HEK293T (cell line): ENCODE measurements around the gene PIAS4.
"Not testable (repeated sequence)": the region's sequence is repeated elsewhere in the genome, so short reads cannot be mapped to it uniquely, and the experiment has no call there.

Experiments
- CTCF ChIA-PET: fragments of 350-600 bp; formaldehyde crosslinking; extraction: SDS; loops from one replicate; lab custom pipeline; 2021; ENCODE audit warnings: antibody characterized with exemption, inconsistent platforms; lab: Yijun Ruan, JAX
- POLR2A ChIA-PET: fragments of 350-600 bp; formaldehyde crosslinking; extraction: SDS; loops from one replicate; lab custom pipeline; 2020; ENCODE audit warnings: antibody characterized with exemption, inconsistent platforms; lab: Yijun Ruan, JAX
- DNase-seq: peaks from one replicate; pipeline ENCODE4 v3.0.0; 2012; ENCODE audit warnings: mixed read lengths; ENCODE audit errors: extremely low spot score
- ARNT ChIP-seq: fragments of 450-650 bp; IDR thresholded peaks from 2 replicates; pipeline ENCODE4 v1.6.1; 2017; ENCODE audit warnings: mild to moderate bottlenecking
- BHLHE40 ChIP-seq: fragments of 450-650 bp; IDR thresholded peaks from 2 replicates; pipeline ENCODE4 v1.6.1; 2016; ENCODE audit warnings: mild to moderate bottlenecking, moderate library complexity, borderline replicate concordance
- CTBP1 ChIP-seq: fragments of 450-650 bp; IDR thresholded peaks from 2 replicates; pipeline ENCODE4 v1.6.1; 2016; ENCODE audit warnings: borderline replicate concordance
- ELF4 ChIP-seq: fragments of 450-650 bp; IDR thresholded peaks from 2 replicates; pipeline ENCODE4 v1.6.1; 2017; ENCODE audit warnings: antibody characterized with exemption
- FOXA1 ChIP-seq: fragments of 450-650 bp; IDR thresholded peaks from 2 replicates; pipeline ENCODE4 v1.6.1; 2016; ENCODE audit warnings: mild to moderate bottlenecking
- FOXK2 ChIP-seq: fragments of 450-650 bp; IDR thresholded peaks from 2 replicates; pipeline ENCODE4 v1.6.1; 2016; ENCODE audit warnings: mild to moderate bottlenecking
- FOXM1 ChIP-seq: fragments of 450-650 bp; IDR thresholded peaks from 2 replicates; pipeline ENCODE4 v1.6.1; 2017; ENCODE audit warnings: mild to moderate bottlenecking, borderline replicate concordance
- HDGF ChIP-seq: fragments of 450-650 bp; IDR thresholded peaks from 2 replicates; pipeline ENCODE4 v1.6.1; 2017; ENCODE audit warnings: antibody characterized with exemption, borderline replicate concordance
- L3MBTL2 ChIP-seq: fragments of 450-650 bp; conservative IDR thresholded peaks from 2 replicates; pipeline ENCODE4 v1.6.1; 2016; ENCODE audit warnings: mild to moderate bottlenecking
- LEF1 ChIP-seq: fragments of 450-650 bp; IDR thresholded peaks from 2 replicates; pipeline ENCODE4 v1.6.1; 2017; ENCODE audit warnings: mild to moderate bottlenecking, borderline replicate concordance
- NFRKB ChIP-seq: fragments of 450-650 bp; IDR thresholded peaks from 2 replicates; pipeline ENCODE4 v1.6.1; 2016; ENCODE audit warnings: mild to moderate bottlenecking, moderate library complexity
- SP1 ChIP-seq: fragments of 450-650 bp; IDR thresholded peaks from 2 replicates; pipeline ENCODE4 v1.6.1; 2017
- SUZ12 ChIP-seq: fragments of 450-650 bp; IDR thresholded peaks from 2 replicates; pipeline ENCODE4 v1.6.1; 2016; ENCODE audit warnings: mild to moderate bottlenecking
- TARDBP ChIP-seq: fragments of 450-650 bp; IDR thresholded peaks from 2 replicates; pipeline ENCODE4 v1.6.1; 2016
- ZNF384 ChIP-seq: fragments of 450-650 bp; IDR thresholded peaks from 2 replicates; pipeline ENCODE4 v1.6.1; 2016
- TF ChIP-seq, protein P1 (sequence below): fragments of 450-650 bp; IDR thresholded peaks from 2 replicates; pipeline ENCODE4 v1.6.1; 2016

Gene PIAS4

DNA sequence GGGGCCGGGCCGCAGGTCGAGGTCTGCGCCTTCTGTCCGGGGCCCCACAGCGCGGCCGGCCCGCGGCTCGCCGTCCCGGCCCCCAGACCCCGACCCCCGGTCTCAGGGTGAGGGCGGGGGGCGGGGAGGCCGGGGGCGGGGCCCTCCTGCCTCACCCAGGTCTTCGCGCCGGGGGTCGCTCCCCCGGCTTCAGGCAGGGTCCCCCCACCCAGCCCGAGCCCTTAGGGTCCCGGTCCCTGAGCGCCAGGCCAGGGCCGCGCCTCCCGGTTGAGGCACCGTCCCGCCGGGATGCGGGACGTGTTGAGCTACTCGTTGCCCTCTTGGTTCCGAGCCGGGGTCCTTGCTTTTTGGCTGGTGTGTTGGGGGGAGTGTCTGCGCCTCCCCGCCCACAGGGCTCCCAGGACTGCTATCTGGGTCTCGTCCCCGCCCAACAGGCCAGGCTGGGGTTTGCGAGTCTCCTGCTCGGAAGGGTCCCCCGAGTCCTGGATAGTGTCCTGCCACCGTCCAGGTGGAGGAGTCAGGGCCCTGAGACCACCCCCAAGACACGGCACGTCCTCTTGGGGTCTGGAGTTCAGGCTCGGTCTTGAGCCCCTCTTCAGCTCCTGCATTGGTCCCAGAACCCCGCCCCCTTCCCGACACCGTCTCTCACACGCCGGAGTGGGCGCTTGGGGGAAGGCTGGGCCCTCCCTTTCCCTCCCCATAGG lies 452 bp downstream of the PIAS4 start:
- CTCF ChIA-PET = no interaction called here
- no peak for TF ChIP-seq ZNF384
- TF ChIP-seq TARDBP = no peak
- no peak for TF ChIP-seq FOXK2
- no peak for TF ChIP-seq CTBP1
- TF ChIP-seq LEF1 = no peak
- no peak for TF ChIP-seq BHLHE40
- no peak for TF ChIP-seq ARNT
- TF ChIP-seq SUZ12 = no peak
- no peak for TF ChIP-seq HDGF
- TF ChIP-seq FOXA1 = no peak
- TF ChIP-seq ELF4 = no peak
- no peak for DNase-seq
- POLR2A ChIA-PET = interaction anchor here (1.2 to 3.5 kb wide), 7 partner anchors 10 to 246 kb away, joined by 4 to 13 read pairs (median 10); partner anchors contain the start of genes APBA3, EEF2 and MRPL54

DNA sequence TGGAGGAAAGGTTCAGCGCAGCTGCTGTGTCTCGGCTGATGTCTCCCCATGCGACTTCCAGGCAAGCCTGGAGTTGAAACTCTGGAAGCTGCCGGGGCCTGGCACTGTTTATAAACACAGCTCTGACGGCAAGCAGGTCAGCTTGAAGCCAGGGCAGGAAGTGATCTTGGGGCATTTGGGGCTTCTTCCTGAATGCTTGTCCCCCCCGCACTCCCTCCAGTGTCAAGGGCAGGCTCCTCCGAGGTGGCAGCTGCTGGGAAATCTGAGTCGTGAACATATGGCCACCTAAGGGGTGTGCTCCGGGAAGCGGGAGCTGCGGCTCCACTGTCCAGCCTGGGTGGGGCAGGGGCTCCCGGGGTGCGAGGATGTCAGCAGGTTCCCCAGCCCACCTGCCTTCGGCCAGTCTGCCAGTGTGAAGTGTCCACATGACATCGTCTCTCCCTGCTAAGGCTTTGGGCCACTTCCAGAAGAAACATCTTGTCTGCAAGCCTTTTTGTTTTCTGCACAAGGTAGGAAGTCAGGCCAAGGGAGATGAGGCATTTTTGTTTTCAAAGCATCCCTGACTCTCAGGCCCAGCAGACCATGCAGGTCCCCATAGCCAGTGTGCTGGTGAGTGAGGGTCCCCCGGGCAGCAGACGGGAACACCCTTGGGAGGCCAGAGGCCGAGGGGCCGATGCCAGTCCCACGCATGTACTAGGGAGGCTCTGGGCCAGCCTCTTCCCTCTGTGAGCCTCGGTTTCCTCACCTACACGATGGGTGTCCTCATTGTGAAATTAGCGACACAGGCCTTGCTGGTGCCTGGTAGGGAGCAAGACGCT lies 2.7 kb downstream of the PIAS4 start:
- TF ChIP-seq FOXM1 = no peak
- no peak for TF ChIP-seq ELF4
- TF ChIP-seq, protein P1, sequence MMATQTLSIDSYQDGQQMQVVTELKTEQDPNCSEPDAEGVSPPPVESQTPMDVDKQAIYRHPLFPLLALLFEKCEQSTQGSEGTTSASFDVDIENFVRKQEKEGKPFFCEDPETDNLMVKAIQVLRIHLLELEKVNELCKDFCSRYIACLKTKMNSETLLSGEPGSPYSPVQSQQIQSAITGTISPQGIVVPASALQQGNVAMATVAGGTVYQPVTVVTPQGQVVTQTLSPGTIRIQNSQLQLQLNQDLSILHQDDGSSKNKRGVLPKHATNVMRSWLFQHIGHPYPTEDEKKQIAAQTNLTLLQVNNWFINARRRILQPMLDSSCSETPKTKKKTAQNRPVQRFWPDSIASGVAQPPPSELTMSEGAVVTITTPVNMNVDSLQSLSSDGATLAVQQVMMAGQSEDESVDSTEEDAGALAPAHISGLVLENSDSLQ = no peak
- no peak for TF ChIP-seq SP1
- TF ChIP-seq TARDBP = no peak
- TF ChIP-seq LEF1 = no peak
- no peak for TF ChIP-seq CTBP1
- no peak for TF ChIP-seq ZNF384
- TF ChIP-seq ARNT = no peak
- TF ChIP-seq BHLHE40 = no peak
- no peak for TF ChIP-seq FOXK2
- TF ChIP-seq NFRKB = no peak
- TF ChIP-seq L3MBTL2 = no peak
- TF ChIP-seq HDGF = no peak
- TF ChIP-seq SUZ12 = no peak
- no peak for TF ChIP-seq FOXA1
- ChIA-PET POLR2A (interaction anchor here (3.5 kb wide), 1 partner anchor 25 kb away, joined by 13 read pairs; the partner anchor contains the start of gene EEF2), CTCF (no interaction called here)
- no peak for DNase-seq

DNA sequence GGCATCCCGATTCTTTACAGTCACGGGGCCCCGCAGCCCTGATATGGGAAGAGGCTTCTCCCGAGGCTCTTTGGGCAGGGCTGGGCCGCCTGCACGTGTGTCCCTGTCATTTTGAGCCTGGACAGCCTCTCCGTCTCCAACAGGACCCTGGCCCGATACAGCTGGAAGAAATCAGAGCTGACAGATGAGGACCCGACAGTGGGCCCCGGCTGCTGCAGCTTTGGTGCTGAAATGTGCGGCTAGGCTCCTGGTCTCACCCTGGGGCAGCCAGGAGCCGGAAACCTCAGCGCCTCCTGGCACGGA lies 3.2 kb downstream of the PIAS4 start:
- no peak for TF ChIP-seq FOXK2
- no peak for TF ChIP-seq FOXA1
- no peak for TF ChIP-seq SUZ12
- ChIA-PET CTCF (no interaction called here), POLR2A (no interaction called here)
- DNase-seq = no peak

DNA sequence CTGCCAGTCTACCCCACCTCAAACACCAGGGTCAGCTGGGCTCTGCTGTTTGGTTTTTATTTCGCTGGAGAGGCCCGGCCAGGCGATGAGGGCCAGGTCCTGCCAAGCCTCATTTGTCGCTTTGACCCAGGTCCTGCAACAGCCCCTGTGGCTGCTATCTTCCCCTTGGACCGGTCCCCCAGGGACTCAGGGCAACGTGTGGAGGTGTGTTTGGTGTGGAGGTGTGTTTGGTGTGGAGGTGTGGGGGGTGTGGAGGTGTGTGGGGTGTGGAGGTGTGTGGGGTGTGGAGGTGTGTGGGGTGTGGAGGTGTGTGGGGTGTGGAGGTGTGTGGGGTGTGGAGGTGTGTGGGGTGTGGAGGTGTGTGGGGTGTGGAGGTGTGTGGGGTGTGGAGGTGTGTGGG lies 3.9 kb downstream of the PIAS4 start:
- POLR2A ChIA-PET, CTCF ChIA-PET, DNase-seq: not testable (repeated sequence)

DNA sequence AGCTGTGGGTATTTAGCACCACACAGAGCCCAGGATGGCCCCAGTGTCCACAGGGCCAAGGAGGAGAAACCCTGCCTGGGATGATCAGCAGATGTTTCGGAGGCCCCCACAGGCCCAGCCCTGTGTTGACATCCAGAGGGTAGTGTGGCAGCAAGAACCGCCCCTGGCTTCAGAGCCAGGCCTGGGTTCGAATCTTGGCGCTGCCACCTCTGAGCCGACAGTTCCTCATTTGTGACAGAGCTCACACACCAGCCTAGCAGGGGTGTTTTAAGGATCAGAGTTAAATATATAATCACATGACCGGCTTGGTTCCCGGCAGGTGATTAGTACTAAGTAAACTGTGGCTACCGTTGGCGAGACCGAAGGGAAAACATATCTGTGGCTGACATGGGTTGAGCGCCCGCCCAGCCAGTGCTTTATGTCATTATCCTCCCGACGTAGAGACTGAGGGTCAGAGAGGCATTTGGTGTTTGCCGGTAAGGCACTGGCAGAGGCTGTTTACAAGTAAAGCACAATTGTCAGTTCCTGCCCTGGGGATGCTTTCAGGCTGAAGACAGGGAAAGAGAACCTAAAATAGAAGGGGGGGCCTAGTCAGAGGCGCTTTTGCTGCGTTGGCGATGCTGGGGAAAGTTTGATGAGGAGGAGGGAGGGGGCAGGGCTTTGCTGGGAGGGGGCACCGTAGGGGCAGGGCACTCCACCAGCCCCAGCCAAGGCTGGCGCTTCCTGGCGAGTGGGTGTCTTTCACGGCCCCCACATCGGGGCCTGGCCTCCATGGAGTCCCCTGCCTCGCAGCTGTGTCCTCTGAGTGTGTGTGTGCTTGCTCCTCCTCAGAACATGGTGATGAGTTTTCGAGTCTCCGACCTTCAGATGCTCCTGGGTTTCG lies 4.8 kb downstream of the PIAS4 start:
- DNase-seq = no peak
- CTCF ChIA-PET = no interaction called here
- POLR2A ChIA-PET = no interaction called here
- TF ChIP-seq SUZ12 (no peak), HDGF (no peak), LEF1 (no peak), ZNF384 (no peak), CTBP1 (no peak), SP1 (no peak), ELF4 (no peak), FOXM1 (no peak), ARNT (no peak), BHLHE40 (no peak), L3MBTL2 (no peak)
- TF ChIP-seq, protein P1 = no peak

DNA sequence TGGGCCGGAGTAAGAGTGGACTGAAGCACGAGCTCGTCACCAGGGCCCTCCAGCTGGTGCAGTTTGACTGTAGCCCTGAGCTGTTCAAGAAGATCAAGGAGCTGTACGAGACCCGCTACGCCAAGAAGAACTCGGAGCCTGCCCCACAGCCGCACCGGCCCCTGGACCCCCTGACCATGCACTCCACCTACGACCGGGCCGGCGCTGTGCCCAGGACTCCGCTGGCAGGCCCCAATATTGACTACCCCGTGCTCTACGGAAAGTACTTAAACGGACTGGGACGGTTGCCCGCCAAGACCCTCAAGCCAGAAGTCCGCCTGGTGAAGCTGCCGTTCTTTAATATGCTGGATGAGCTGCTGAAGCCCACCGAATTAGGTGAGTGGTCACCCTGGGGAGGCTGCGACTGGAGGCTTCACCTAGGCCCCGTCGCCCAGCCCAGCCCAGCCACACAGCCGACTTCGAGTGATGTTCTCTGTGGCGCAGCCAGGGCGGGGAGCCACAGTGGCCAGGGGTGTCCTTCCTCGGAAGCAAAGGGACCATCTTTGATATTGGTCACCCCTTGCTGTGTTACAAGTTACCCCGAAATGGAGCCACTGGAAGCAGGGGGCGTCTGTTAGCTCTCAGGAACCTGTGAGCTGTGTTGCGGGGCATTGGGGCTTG lies 5.6 kb downstream of the PIAS4 start:
- POLR2A ChIA-PET = interaction anchor here (2.1 kb wide), 1 partner anchor 28 kb away, joined by 5 read pairs; the partner anchor contains the start of gene EEF2
- no peak for DNase-seq
- no peak for TF ChIP-seq L3MBTL2
- TF ChIP-seq TARDBP = no peak
- no peak for TF ChIP-seq BHLHE40
- no peak for TF ChIP-seq FOXA1
- TF ChIP-seq SUZ12 = no peak
- TF ChIP-seq FOXK2 = no peak
- TF ChIP-seq, protein P1 = no peak
- no peak for TF ChIP-seq ARNT
- no peak for TF ChIP-seq FOXM1
- no peak for TF ChIP-seq SP1
- TF ChIP-seq ELF4 = no peak
- no peak for TF ChIP-seq NFRKB
- no peak for TF ChIP-seq LEF1
- TF ChIP-seq CTBP1 = no peak
- no peak for TF ChIP-seq ZNF384
- TF ChIP-seq HDGF = no peak
- CTCF ChIA-PET = no interaction called here
